ENCODE results near the gene LZTR1. TPM values are rescaled to one million over a fixed set of nuclear protein-coding genes. Genes with fewer than 3 reads are reported as not detected.
A peak's percentile ranks its signal among the peaks of the same experiment; 100 is the strongest.

The LZTR1 gene
- total and polyA plus RNA-seq, 2 of the 8 experiments (the other 6 are each of a cell fraction or from before 2014, with no cell fraction given) = 22.3 to 31.0 TPM

DNA sequence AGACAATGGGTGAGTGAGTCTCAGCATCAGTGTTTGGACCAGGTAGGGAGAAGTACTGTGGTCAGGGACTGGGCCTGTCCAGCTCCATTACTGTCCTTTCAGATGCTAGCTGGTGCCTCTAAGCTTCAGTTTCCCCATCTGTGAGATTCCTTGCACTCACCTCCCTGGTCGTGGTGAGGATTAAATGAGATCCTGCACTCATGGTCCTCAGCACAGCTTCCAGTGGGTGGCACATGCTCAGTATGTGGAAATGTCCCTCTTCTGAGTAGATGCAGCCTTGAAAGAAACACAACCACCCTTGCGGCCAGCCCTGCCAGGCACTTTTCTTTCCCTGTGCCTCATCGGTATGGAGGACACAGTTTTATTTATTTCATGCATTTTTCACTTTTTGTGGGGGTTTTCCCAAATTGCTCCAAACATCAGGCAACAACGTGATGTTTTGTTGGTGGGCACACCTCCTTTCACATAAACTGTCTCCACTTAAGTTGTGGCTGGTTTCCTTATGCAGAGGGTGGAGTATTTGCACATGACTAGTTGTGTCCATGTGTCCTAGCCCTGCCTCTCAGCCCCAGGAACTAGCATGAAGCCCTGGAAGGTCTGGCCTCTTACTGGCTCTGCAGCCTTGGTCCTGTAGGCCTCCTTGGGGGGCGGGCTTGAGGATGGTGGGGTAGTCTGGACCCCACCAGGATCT lies 1.1 kb downstream of the LZTR1 start:
- H3K4me2 ChIP-seq (ENCODE audit: insufficient read depth in 1 of 2, low read depth in 2 of 2, low read length in 2 of 2) = peak overlapping the region; percentile 50 to 92
- peaks cover 0 to 10% (median 7%) of the 10 kb centered on the region in 4 experiments; a peak in 5 of 7 replicates for H3K27me3 ChIP-seq (replicated peaks in 1 of 4; ENCODE audit: control insufficient read depth in 3 of 4, extremely low read depth in 1 of 4, insufficient read depth in 3 of 4, low read length in 3 of 4)
- H2BK20ac ChIP-seq (ENCODE audit: low read length) = no peak overlapping the region
- H3K4me3 ChIP-seq (ENCODE audit: extremely low read depth in 1 of 4, insufficient read depth in 2 of 4, low read depth in 3 of 4, low read length in 4 of 4) = peak overlapping the region; percentile 68 to 86 (median 74); a peak in 7 of 8 replicates
- H3K56ac ChIP-seq (replicated peaks; ENCODE audit: insufficient read length, low read depth, low read length) = no peak overlapping the region
- peaks cover 0 to 3% of the 10 kb centered on the region in 2 experiments for H4K20me1 ChIP-seq (replicated peaks in 1 of 2; ENCODE audit: control insufficient read depth in 1 of 2, insufficient read depth in 2 of 2, low read length in 2 of 2)
- H2BK15ac ChIP-seq (ENCODE audit: low read length) = peak overlapping the region; percentile 14; the same call in 1 of the 2 replicates
- H3K4me1 ChIP-seq (replicated peaks in 1 of 4; ENCODE audit: control insufficient read depth in 3 of 4, insufficient read depth in 4 of 4, low read length in 3 of 4) = peaks cover 5 to 25% (median 8%) of the 10 kb centered on the region in 4 experiments; a peak in 6 of 7 replicates
- H2BK5ac ChIP-seq (ENCODE audit: low read depth, low read length) = no peak overlapping the region
- H3K18ac ChIP-seq (ENCODE audit: extremely low read depth, low read length) = no peak overlapping the region
- 0 out of 2 replicates have a peak overlapping the region, but pooled peaks have one; percentile 10 for H2AK5ac ChIP-seq (ENCODE audit: low read depth, low read length)
- DNase-seq (ENCODE audit: low read depth in 1 of 2, low spot score in 2 of 2) (no peak), FAIRE-seq (no peak)
- H4K8ac ChIP-seq (ENCODE audit: extremely low read depth, insufficient read depth, low read length) = peak overlapping the region; percentile 79; the same call in 1 of the 2 replicates
- H3K9ac ChIP-seq (replicated peaks in 1 of 4; ENCODE audit: extremely low read depth in 1 of 4, low read depth in 3 of 4, low read length in 3 of 4) = peak overlapping the region in 1 of 4 experiments; percentile 75; a peak in 1 of 7 replicates
- no peak overlapping the region for H3K4ac ChIP-seq (replicated peaks; ENCODE audit: insufficient read length, low read depth, low read length)
- H3K23ac ChIP-seq (ENCODE audit: insufficient read length) = no peak overlapping the region
- H3K14ac ChIP-seq (ENCODE audit: insufficient read length) = no peak overlapping the region
- ChIA-PET POLR2A (ENCODE audit: partially characterized antibody) (interaction anchor here (0.7 to 4.6 kb wide), 4 partner anchors 8 to 1596 kb away, joined by 4 to 45 read pairs (median 6); no protein-coding TSS in a partner anchor), CTCF (ENCODE audit: partially characterized antibody) (interaction anchor here (0.9 to 1.9 kb wide), 6 partner anchors 11 to 97 kb away, joined by 3 to 10 read pairs (median 5); partner anchors contain the start of genes AIFM3 and P2RX6)
- H3K9me3 ChIP-seq (ENCODE audit: insufficient read depth in 2 of 2, low read depth in 1 of 2, low read length in 1 of 2) = peaks cover 7 to 9% of the 10 kb centered on the region in 2 experiments
- H4K5ac ChIP-seq (ENCODE audit: insufficient read length, low read depth, low read length) = no peak overlapping the region
- no peaks in the 10 kb centered on the region; a peak in 1 of 8 replicates for H3K36me3 ChIP-seq (ENCODE audit: control insufficient read depth in 2 of 4, insufficient read depth in 4 of 4, low read length in 3 of 4)
- no peak overlapping the region for H2AFZ ChIP-seq (ENCODE audit: low read length)
- H4K91ac ChIP-seq (replicated peaks; ENCODE audit: insufficient read length, low read length) = no peak overlapping the region
- no peak overlapping the region for H3K27ac ChIP-seq (ENCODE audit: low read depth, low read length)
- H3K79me1 ChIP-seq (ENCODE audit: low read depth, low read length) = no peaks in the 10 kb centered on the region
- no peaks in the 10 kb centered on the region for H3K79me2 ChIP-seq (ENCODE audit: control insufficient read depth in 1 of 2, insufficient read depth in 2 of 2, low read length in 2 of 2)
- peaks cover 8% of the 10 kb centered on the region for H3K23me2 ChIP-seq (ENCODE audit: low read depth, low read length)
- H2BK12ac ChIP-seq (ENCODE audit: low read depth, low read length) = no peak overlapping the region
- no peak overlapping the region for H2BK120ac ChIP-seq (replicated peaks; ENCODE audit: low read depth, low read length)
- 93% methylated on average over 5 of the region's 5 CpGs; no CpG with 5 or more reads in 1 of the 2 experiments for WGBS, 2 experiments (ENCODE audit: extremely low coverage in 1 of 2, insufficient coverage in 1 of 2, insufficient read length in 1 of 2, insufficient replicate concordance in 2 of 2, low coverage in 1 of 2, low lambda C conversion rate in 2 of 2, missing lambda C conversion rate in 1 of 2)
- no peak for TF ChIP-seq SRF (IDR thresholded peaks at IDR 0.05; ENCODE audit: low read depth, low read length)
- no peak for TF ChIP-seq CREB1 (IDR thresholded peaks at IDR 0.05)
- no peak for TF ChIP-seq RBBP5 (IDR thresholded peaks at IDR 0.05; ENCODE audit: borderline replicate concordance, low read depth, low read length)
- no peak for TF ChIP-seq SIRT6 (IDR thresholded peaks at IDR 0.05; ENCODE audit: low read length)
- TF ChIP-seq MAFK (IDR thresholded peaks at IDR 0.05; ENCODE audit: low read depth, low read length) = no peak
- TF ChIP-seq NRF1 (IDR thresholded peaks at IDR 0.05; ENCODE audit: low read depth, low read length) = no peak
- no peak for TF ChIP-seq PHF8 (conservative IDR thresholded peaks at IDR 0.05; ENCODE audit: low read depth, low read length)
- TF ChIP-seq, protein P1, sequence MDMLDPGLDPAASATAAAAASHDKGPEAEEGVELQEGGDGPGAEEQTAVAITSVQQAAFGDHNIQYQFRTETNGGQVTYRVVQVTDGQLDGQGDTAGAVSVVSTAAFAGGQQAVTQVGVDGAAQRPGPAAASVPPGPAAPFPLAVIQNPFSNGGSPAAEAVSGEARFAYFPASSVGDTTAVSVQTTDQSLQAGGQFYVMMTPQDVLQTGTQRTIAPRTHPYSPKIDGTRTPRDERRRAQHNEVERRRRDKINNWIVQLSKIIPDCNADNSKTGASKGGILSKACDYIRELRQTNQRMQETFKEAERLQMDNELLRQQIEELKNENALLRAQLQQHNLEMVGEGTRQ (IDR thresholded peaks at IDR 0.05; ENCODE audit: low read length) = no peak
- no peak for TF ChIP-seq BACH1 (IDR thresholded peaks at IDR 0.05; ENCODE audit: low read length)
- TF ChIP-seq CBX5 (IDR thresholded peaks at IDR 0.05; ENCODE audit: low read depth, low read length) = no peak
- no peak for TF ChIP-seq POU5F1 (IDR thresholded peaks at IDR 0.05; ENCODE audit: low read depth, low read length)
- no peak for TF ChIP-seq TCF12 (IDR thresholded peaks at IDR 0.05; ENCODE audit: low read depth, low read length)
